K562 (cell line): ENCODE measurements around the gene DDX46. TPM values are rescaled to one million over a fixed set of nuclear protein-coding genes. Genes with fewer than 3 reads are reported as not detected.

Experiments
- MGA ChIP-seq: fragments of 450-650 bp; IDR thresholded peaks from 2 replicates; pipeline ENCODE4 v1.6.1; 2016; ENCODE audit warnings: mild to moderate bottlenecking, moderate library complexity
- NEUROD1 ChIP-seq: fragments of 150-350 bp; IDR thresholded peaks from 2 replicates; pipeline ENCODE4 v1.6.1; 2014; ENCODE audit warnings: borderline replicate concordance, low read length, low read depth; ENCODE audit not compliant: partially characterized antibody
- PHB ChIP-seq: fragments of 250-450 bp; sonication (Bioruptor Pico); IDR thresholded peaks from 2 replicates; pipeline ENCODE4 v1.5.0; 2021
- RBM22 ChIP-seq: fragments of 200-400 bp; formaldehyde crosslinking; IDR thresholded peaks from 2 replicates; pipeline ENCODE4 v1.6.1; 2018; ENCODE audit warnings: low read length, low read depth; ENCODE audit not compliant: poor library complexity, severe bottlenecking
- SIN3B ChIP-seq: fragments of 450-650 bp; IDR thresholded peaks from 2 replicates; pipeline ENCODE4 v1.6.1; 2017; ENCODE audit warnings: low read depth, mild to moderate bottlenecking, moderate library complexity
- ZNF395 ChIP-seq: fragments of 200-800 bp; sonication (Bioruptor generic); IDR thresholded peaks from 2 replicates; pipeline ENCODE4 v1.6.1; 2017; ENCODE audit warnings: missing genetic modification characterization, missing compliant biosample characterization
- ZNF444 ChIP-seq: fragments of 250-450 bp; sonication (Bioruptor Pico); IDR thresholded peaks from 2 replicates; pipeline ENCODE4 v1.4.0; 2020; ENCODE audit warnings: mild to moderate bottlenecking, moderate library complexity
- ZNF668 ChIP-seq: fragments of 250-450 bp; sonication (Bioruptor Pico); IDR thresholded peaks from 2 replicates; pipeline ENCODE4 v1.8.0; 2022; ENCODE audit warnings: mild to moderate bottlenecking, inconsistent platforms
- ZNF785 ChIP-seq: fragments of 250-450 bp; sonication (Bioruptor Pico); IDR thresholded peaks from 2 replicates; pipeline ENCODE4 v1.4.0; 2020; ENCODE audit warnings: mild to moderate bottlenecking
- polyA plus RNA-seq, 8 experiments: library from polyadenylated mRNA; depleted of rRNA in 4 of 8; stranded (reverse) in 5 of 8; unstranded in 3 of 8; fragments of >200 nt; fragmentation: Nextera tagmentation in 2 of 8; fragmentation: Illumina TruSeq in 1 of 8; extraction: Ambion mirVana in 2 of 8; extraction: Trizol in 1 of 8; gene quantifications; 2 replicates each; pipeline versions ENCODE4 v1.2.1 to v1.2.3, GENCODE V29; 2011 to 2014; ENCODE audit warnings: inconsistent platforms in 1 of 8, missing spikeins in 1 of 8
- total RNA-seq, 7 experiments: library from RNA; depleted of rRNA in 6 of 7; stranded (reverse); fragments of >200 nt in 6 of 7; fragmentation: Illumina TruSeq in 2 of 7; extraction: Trizol in 2 of 7; gene quantifications; 2 replicates each; pipeline versions ENCODE4 v1.2.1 to v1.2.3, GENCODE V29; 2011 to 2021; ENCODE audit warnings: low replicate concordance in 1 of 7
- TF ChIP-seq, protein P1 (sequence below): fragments of 450-650 bp; IDR thresholded peaks from 2 replicates; pipeline ENCODE4 v1.6.1; 2016
- TF ChIP-seq, protein P2 (sequence below): fragments of 450-650 bp; IDR thresholded peaks from 2 replicates; pipeline ENCODE4 v1.6.1; 2018; ENCODE audit warnings: mild to moderate bottlenecking, low read depth; ENCODE audit not compliant: partially characterized antibody

DDX46 gene
- total and polyA plus RNA-seq, 9 of the 15 experiments (the other 6 are each of a cell fraction or from before 2014, with no cell fraction given): 26.2 to 99.0 (median 76.4) TPM

DNA sequence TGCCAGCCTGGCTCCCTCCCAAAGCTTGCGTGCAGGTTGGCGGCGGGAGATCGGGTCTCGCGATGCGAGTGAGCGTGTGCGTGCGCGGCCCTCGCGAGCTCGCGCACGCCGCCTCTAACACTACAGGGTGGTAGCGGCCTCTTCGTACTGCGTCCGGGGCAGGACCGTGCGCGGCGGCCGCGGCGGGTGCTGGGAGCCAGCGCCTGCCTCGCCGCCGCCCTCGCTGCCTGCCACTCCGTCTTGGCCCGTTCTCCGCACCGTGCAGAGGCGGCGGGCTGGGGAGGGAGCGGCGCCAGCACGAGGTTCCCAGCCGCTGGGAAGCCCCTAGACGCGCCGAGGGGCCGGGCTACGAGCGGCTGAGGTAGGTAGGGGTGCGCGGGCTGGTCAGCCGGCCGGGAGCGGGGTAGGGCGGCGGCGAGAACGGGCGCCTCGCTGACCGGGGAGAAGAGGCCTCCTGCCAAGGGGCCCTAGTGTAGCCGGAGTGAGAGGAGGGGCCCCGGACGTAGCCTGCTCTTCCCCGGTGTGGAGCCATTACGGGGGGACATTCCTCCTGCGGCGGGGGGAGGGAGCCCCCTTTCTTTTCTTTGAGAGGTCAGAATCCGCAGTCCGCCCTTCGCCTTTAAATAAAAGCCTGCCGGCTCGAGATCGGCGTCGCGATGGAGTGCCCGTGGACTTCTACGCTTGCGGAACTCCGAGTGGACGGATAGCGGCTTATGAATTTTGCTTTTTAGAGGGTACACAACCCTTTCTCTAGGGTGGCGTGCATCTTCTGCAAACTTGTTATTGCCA lies 87.5 kb downstream of the DDX46 start, which contains the start of gene C5orf24 (continued):
- no peak; the same call in 1 of the 2 replicates for TF ChIP-seq MGA
- TF ChIP-seq ZNF668: no peak
- TF ChIP-seq SIN3B: peak; percentile 78; the same call in 1 of the 2 replicates
- peak; percentile 80; the same call in 1 of the 2 replicates for TF ChIP-seq ZNF395 (CRISPR knock-in tag)
- TF ChIP-seq ZNF444 (CRISPR knock-in tag): no peak
- no peak for TF ChIP-seq NEUROD1
- TF ChIP-seq ZNF785: no peak
- peak; percentile 97 for TF ChIP-seq RBM22
- 0 out of 2 replicates have a peak, but pooled peaks have one; percentile 21 for TF ChIP-seq PHB (CRISPR knock-in tag)
- TF ChIP-seq, protein P1, sequence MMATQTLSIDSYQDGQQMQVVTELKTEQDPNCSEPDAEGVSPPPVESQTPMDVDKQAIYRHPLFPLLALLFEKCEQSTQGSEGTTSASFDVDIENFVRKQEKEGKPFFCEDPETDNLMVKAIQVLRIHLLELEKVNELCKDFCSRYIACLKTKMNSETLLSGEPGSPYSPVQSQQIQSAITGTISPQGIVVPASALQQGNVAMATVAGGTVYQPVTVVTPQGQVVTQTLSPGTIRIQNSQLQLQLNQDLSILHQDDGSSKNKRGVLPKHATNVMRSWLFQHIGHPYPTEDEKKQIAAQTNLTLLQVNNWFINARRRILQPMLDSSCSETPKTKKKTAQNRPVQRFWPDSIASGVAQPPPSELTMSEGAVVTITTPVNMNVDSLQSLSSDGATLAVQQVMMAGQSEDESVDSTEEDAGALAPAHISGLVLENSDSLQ: no peak
- TF ChIP-seq, protein P2, sequence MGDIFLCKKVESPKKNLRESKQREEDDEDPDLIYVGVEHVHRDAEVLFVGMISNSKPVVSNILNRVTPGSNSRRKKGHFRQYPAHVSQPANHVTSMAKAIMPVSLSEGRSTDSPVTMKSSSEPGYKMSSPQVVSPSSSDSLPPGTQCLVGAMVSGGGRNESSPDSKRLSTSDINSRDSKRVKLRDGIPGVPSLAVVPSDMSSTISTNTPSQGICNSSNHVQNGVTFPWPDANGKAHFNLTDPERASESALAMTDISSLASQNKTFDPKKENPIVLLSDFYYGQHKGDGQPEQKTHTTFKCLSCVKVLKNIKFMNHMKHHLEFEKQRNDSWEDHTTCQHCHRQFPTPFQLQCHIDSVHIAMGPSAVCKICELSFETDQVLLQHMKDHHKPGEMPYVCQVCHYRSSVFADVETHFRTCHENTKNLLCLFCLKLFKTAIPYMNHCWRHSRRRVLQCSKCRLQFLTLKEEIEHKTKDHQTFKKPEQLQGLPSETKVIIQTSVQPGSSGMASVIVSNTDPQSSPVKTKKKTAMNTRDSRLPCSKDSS: no peak
